ENCODE data around the gene SLC5A10. TPM values are rescaled to one million over a fixed set of nuclear protein-coding genes. Genes with fewer than 3 reads are reported as not detected.

The SLC5A10 gene
- total RNA-seq, 1 donor from 2014 or later, result 0.14 TPM

DNA sequence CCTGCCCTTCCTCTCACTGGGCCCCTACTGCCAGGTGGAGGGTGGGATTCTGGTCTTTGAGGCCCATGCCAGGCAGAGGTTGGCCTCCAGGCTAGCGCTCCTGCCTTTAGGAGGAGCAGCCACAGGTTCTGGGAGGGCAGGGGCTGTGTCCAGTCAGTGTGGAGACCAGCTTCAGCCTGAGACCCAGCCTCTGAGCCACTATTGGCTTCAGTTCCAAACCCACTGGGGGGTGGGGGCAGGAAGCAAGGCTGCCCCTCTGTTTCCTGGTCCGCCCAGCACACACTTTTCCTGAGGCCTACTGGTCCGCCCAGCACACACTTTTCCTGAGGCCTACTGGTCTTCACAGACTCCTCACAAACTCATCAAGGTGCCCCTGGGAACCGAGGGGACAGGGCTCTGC is 16.4 kb downstream of the SLC5A10 start:
- no peak for FAIRE-seq
- H3K9me3 ChIP-seq (ENCODE audit: insufficient read depth, low read depth, low read length), result no peaks in the 10 kb centered on the region
- H3K4me2 ChIP-seq (ENCODE audit: low read length), result no peak overlapping the region
- H3K27me3 Mint-ChIP-seq (ENCODE audit: low read depth, unreplicated experiment), result no peaks in the 10 kb centered on the region
- DNase-seq (ENCODE audit: low read depth), result no peak
- H3K4me3 Mint-ChIP-seq (ENCODE audit: unreplicated experiment), result no peak overlapping the region
- no peaks in the 10 kb centered on the region for H3K9me3 Mint-ChIP-seq (ENCODE audit: unreplicated experiment)
- no peaks in the 10 kb centered on the region for H3K36me3 Mint-ChIP-seq (ENCODE audit: low read depth, unreplicated experiment)
- no peaks in the 10 kb centered on the region for H3K27me3 ChIP-seq (ENCODE audit: insufficient read depth, low read length)
- peaks cover 8% of the 10 kb centered on the region for H3K4me1 ChIP-seq (ENCODE audit: insufficient read depth, low read length)
- TF ChIP-seq EZH2 (IDR thresholded peaks at IDR 0.05; ENCODE audit: insufficient read depth, low read length) (no peak), CTCF (IDR thresholded peaks at IDR 0.05; ENCODE audit: insufficient read depth, low read depth, low read length) (no peak)
- no peak overlapping the region for H2AFZ ChIP-seq (ENCODE audit: low read depth, low read length)
- no peak overlapping the region for H3K27ac ChIP-seq (ENCODE audit: low read depth, low read length)
- H3K27ac Mint-ChIP-seq (ENCODE audit: unreplicated experiment), result no peak overlapping the region
- H3K36me3 ChIP-seq (ENCODE audit: insufficient read depth, low read length), result peaks cover 3% of the 10 kb centered on the region
- H3K4me1 Mint-ChIP-seq (ENCODE audit: low read depth, unreplicated experiment), result peaks cover 4% of the 10 kb centered on the region
- peaks cover 7% of the 10 kb centered on the region for H4K20me1 ChIP-seq (ENCODE audit: insufficient read depth, low read length)
- H3K9ac ChIP-seq (ENCODE audit: low read length), result no peak overlapping the region
- H3K79me2 ChIP-seq (ENCODE audit: insufficient read depth, low read length), result peaks cover 4% of the 10 kb centered on the region
- H3K4me3 ChIP-seq (ENCODE audit: insufficient read depth, low read depth, low read length), result no peak overlapping the region

- Histone ChIP-seq H3K4me3 (ENCODE audit: insufficient read depth, low read depth, low read length) (no peak overlapping the region), H3K36me3 (ENCODE audit: insufficient read depth, low read length) (peaks cover 3% of the 10 kb centered on the region), H3K27ac (ENCODE audit: low read depth, low read length) (no peak overlapping the region), H3K27me3 (ENCODE audit: insufficient read depth, low read length) (no peaks in the 10 kb centered on the region), H3K9me3 (ENCODE audit: insufficient read depth, low read depth, low read length) (no peaks in the 10 kb centered on the region), H3K4me1 (ENCODE audit: insufficient read depth, low read length) (peaks cover 5% of the 10 kb centered on the region), H3K4me2 (ENCODE audit: low read length) (no peak overlapping the region), H4K20me1 (ENCODE audit: insufficient read depth, low read length) (peaks cover 9% of the 10 kb centered on the region), H3K9ac (ENCODE audit: low read length) (no peak overlapping the region), H3K79me2 (ENCODE audit: insufficient read depth, low read length) (peaks cover 4% of the 10 kb centered on the region), H2AFZ (ENCODE audit: low read depth, low read length) (no peak overlapping the region)
- H3K27me3 Mint-ChIP-seq (ENCODE audit: low read depth, unreplicated experiment), result no peaks in the 10 kb centered on the region
- H3K27ac Mint-ChIP-seq (ENCODE audit: unreplicated experiment), result no peak overlapping the region
- H3K9me3 Mint-ChIP-seq (ENCODE audit: unreplicated experiment), result no peaks in the 10 kb centered on the region
- peaks cover 1% of the 10 kb centered on the region for H3K36me3 Mint-ChIP-seq (ENCODE audit: low read depth, unreplicated experiment)
- TF ChIP-seq CTCF (IDR thresholded peaks at IDR 0.05; ENCODE audit: insufficient read depth, low read depth, low read length) (no peak), EZH2 (IDR thresholded peaks at IDR 0.05; ENCODE audit: insufficient read depth, low read length) (no peak)
- peaks cover 4% of the 10 kb centered on the region for H3K4me1 Mint-ChIP-seq (ENCODE audit: low read depth, unreplicated experiment)
- no peak for FAIRE-seq
- no peak for DNase-seq (ENCODE audit: low read depth)
- H3K4me3 Mint-ChIP-seq (ENCODE audit: unreplicated experiment), result no peak overlapping the region
Measured at GRCh38 chr17:18968945-18969887, 17.3 kb downstream of the SLC5A10 start.
